HL-60 (cell line): Measurements from ENCODE around the gene MED29.

ENCODE experiments used
- DNase-seq, 2 experiments: peaks; one replicate each; pipeline ENCODE4 v3.0.0-alpha.2; 2010 to 2020; ENCODE audit warnings: low read depth in 1 of 2, low spot score in 1 of 2
- H3K27ac ChIP-seq: fragments of 250-450 bp; sonication (Bioruptor Pico); replicated peaks from 2 replicates; pipeline ENCODE4 v1.5.1; 2020; ENCODE audit warnings: mild to moderate bottlenecking, moderate library complexity
- H3K27me3 ChIP-seq: fragments of 250-450 bp; sonication (Bioruptor Pico); 2 replicates; pipeline ENCODE4 v1.5.1; 2021; ENCODE audit warnings: mild to moderate bottlenecking, moderate library complexity; ENCODE audit not compliant: insufficient read depth, poor library complexity, severe bottlenecking
- H3K4me3 ChIP-seq: replicated peaks from 2 replicates; pipeline ENCODE4 v1.5.1; 2011; ENCODE audit warnings: mild to moderate bottlenecking, control low read depth, low read length; ENCODE audit not compliant: insufficient read depth
- GABPA ChIP-seq: IDR thresholded peaks from 2 replicates; pipeline ENCODE4 v1.6.1; 2012; ENCODE audit warnings: low read depth
- POLR2AphosphoS5 ChIP-seq: IDR thresholded peaks from 2 replicates; pipeline ENCODE4 v1.6.1; 2012; ENCODE audit warnings: low read depth
- SPI1 ChIP-seq: IDR thresholded peaks from 2 replicates; pipeline ENCODE4 v1.6.1; 2012; ENCODE audit warnings: low read depth, mild to moderate bottlenecking, borderline replicate concordance
- TF ChIP-seq, protein P1 (sequence below): IDR thresholded peaks from 2 replicates; pipeline ENCODE4 v1.6.1; 2012; ENCODE audit warnings: low read depth; ENCODE audit not compliant: insufficient replicate concordance
- TF ChIP-seq, protein P2 (sequence below): IDR thresholded peaks from one replicate; pipeline ENCODE4 v1.5.1; 2011; ENCODE audit warnings: low read length, control low read depth, inconsistent platforms; ENCODE audit not compliant: insufficient read depth

MED29 gene

DNA sequence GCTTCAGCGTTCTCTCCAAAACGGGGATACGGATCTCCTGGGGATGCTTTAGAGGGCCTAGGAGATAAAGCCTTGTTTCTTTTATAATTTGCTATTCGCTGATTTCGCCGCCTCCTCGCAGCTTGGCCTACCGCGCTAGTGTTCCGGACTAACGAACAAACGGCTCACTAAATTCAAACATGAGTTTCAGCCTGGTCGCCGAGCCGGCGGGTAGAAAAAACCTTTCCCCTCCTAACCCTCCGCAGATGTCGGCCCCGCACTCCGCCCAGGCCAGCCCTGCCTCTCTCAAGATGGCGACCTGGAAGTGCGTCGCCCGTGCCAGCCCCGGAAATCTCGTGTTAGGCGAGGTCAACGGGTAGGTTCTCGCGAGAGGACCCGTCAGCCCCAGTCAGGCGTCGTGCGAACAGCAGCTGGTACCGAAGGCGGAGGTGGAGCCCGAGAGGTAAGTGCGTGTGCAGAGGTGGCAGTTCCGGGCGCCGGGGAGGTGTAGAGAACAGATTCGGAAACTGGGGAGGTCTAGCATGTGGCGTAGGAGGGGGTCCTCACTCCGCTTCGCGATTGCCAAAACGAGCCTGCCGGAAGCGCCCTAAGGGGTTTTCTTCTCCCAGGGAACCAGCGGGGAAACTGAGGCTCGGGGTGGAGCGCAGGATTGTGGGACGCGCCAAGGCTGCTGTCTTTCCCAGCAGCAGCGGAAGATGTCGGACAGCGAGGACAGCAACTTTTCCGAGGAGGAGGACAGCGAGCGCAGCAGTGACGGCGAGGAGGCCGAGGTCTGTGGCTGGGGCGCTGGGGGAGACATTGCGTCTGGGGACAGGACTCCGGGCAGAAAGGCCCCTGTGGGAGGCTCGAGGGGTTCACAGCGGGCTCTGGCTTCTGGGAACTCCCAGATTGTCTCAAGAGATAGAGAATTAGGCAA, 54.3 kb downstream of the MED29 start, which contains the start of gene SUPT5H:
TSS of gene SUPT5H (plus strand) at position 387 of the 916 bp plus-strand sequence. CDS start at position 696, 309 bp downstream.
- Histone ChIP-seq H3K4me3 (peak within 1 kb of the TSS; percentile 81), H3K27ac (peak within 1 kb of the TSS; percentile 78), H3K27me3 (no peaks in the 10 kb centered on the region)
- DNase-seq: peak; percentile 98 to 99
- TF ChIP-seq, protein P1, sequence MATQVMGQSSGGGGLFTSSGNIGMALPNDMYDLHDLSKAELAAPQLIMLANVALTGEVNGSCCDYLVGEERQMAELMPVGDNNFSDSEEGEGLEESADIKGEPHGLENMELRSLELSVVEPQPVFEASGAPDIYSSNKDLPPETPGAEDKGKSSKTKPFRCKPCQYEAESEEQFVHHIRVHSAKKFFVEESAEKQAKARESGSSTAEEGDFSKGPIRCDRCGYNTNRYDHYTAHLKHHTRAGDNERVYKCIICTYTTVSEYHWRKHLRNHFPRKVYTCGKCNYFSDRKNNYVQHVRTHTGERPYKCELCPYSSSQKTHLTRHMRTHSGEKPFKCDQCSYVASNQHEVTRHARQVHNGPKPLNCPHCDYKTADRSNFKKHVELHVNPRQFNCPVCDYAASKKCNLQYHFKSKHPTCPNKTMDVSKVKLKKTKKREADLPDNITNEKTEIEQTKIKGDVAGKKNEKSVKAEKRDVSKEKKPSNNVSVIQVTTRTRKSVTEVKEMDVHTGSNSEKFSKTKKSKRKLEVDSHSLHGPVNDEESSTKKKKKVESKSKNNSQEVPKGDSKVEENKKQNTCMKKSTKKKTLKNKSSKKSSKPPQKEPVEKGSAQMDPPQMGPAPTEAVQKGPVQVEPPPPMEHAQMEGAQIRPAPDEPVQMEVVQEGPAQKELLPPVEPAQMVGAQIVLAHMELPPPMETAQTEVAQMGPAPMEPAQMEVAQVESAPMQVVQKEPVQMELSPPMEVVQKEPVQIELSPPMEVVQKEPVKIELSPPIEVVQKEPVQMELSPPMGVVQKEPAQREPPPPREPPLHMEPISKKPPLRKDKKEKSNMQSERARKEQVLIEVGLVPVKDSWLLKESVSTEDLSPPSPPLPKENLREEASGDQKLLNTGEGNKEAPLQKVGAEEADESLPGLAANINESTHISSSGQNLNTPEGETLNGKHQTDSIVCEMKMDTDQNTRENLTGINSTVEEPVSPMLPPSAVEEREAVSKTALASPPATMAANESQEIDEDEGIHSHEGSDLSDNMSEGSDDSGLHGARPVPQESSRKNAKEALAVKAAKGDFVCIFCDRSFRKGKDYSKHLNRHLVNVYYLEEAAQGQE: peak; percentile 15
- TF ChIP-seq POLR2AphosphoS5 (peak; percentile 99), SPI1 (peak; percentile 1; the same call in 1 of the 2 replicates), GABPA (peak; percentile 33)
- TF ChIP-seq, protein P2, sequence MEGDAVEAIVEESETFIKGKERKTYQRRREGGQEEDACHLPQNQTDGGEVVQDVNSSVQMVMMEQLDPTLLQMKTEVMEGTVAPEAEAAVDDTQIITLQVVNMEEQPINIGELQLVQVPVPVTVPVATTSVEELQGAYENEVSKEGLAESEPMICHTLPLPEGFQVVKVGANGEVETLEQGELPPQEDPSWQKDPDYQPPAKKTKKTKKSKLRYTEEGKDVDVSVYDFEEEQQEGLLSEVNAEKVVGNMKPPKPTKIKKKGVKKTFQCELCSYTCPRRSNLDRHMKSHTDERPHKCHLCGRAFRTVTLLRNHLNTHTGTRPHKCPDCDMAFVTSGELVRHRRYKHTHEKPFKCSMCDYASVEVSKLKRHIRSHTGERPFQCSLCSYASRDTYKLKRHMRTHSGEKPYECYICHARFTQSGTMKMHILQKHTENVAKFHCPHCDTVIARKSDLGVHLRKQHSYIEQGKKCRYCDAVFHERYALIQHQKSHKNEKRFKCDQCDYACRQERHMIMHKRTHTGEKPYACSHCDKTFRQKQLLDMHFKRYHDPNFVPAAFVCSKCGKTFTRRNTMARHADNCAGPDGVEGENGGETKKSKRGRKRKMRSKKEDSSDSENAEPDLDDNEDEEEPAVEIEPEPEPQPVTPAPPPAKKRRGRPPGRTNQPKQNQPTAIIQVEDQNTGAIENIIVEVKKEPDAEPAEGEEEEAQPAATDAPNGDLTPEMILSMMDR: no peak

DNA sequence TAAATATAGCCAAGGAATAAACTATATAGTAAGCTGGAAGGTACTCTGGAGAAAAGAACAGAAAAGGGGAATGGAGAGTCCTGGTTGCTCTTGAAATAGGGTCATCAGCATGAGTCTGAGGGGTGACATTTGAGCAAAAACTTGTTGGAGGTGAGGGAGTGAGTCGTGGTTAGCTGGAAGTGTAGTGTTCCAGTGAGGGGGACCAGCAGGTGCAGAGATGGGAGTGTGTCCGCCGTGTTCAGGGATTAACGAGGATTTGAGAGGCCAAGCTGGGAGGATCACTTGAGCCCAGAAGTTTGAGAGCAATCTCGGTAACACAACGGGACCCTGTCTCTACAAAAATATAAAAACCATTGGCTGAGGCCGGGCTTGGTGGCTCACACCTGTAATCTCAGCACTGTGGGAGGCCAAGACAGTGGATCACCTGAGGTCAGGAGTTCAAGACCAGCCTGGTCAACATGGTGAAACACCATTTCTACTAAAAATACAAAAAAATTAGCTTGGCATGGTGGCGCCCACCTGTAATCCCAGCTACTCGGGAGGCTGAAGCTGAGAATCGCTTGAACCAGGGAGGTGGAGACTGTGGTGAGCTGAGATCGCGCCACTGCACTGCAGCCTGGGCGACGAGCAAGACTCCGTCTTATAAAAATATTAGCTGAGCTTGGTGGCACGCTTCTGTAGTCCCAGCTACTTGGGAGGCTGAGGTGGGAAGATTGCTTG, 55.3 kb downstream of the MED29 start:
- peak overlapping the region; percentile 78 for H3K27ac ChIP-seq
- no peaks in the 10 kb centered on the region for H3K27me3 ChIP-seq
- TF ChIP-seq SPI1 (no peak), GABPA (no peak), POLR2AphosphoS5 (no peak)
- TF ChIP-seq, protein P2: no peak
- TF ChIP-seq, protein P1: no peak
- peak overlapping the region; percentile 81 for H3K4me3 ChIP-seq
- DNase-seq: no peak

DNA sequence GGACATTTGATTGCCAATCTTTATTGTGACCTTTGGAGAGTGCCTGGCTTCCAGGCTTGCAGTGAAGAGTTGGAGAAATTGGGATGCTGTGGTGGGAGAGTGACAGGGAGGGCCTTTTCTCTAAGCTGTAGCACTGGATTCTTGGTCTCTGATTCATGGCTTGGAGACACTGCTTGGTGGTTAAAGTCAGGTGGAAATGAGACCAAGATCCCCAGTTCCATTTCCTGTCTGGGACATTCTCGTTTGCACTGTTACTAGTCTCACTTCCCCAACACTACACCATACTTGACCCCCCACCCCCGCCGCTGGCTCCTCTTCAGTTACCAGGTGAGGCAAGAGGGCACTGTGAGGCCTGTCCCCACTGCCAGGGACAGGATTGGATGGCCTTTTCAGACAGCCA, 57.1 kb downstream of the MED29 start:
- no peak for TF ChIP-seq POLR2AphosphoS5
- no peak overlapping the region for H3K4me3 ChIP-seq

More for the DNA sequence above, 57.1 kb downstream of the MED29 start:
- Histone ChIP-seq H3K27ac (no peak overlapping the region), H3K27me3 (no peaks in the 10 kb centered on the region)
- DNase-seq: peak in 1 of 2 experiments; percentile 38
